Fibroblast of lung (primary cell): ENCODE results near the gene PRR15. TPM values are rescaled to one million over a fixed set of nuclear protein-coding genes. Genes with fewer than 3 reads are reported as not detected.

ENCODE experiments used
- DNase-seq, 2 donors: peaks; one replicate each; pipeline versions ENCODE4 v3.0.0 to v3.0.0-alpha.2; 2010; ENCODE audit warnings: low read depth in 2 of 2
- H2AFZ ChIP-seq: 2 replicates; pipeline ENCODE4 v1.5.1; 2012; ENCODE audit warnings: low read length, control low read depth, inconsistent platforms
- H3K27ac ChIP-seq: 2 replicates; pipeline ENCODE4 v1.5.1; 2011; ENCODE audit warnings: low read length, control low read depth; ENCODE audit not compliant: insufficient read depth
- H3K27me3 ChIP-seq: 2 replicates; pipeline ENCODE4 v1.5.1; 2011; ENCODE audit warnings: mild to moderate bottlenecking, low read length; ENCODE audit not compliant: control insufficient read depth, insufficient read depth
- H3K36me3 ChIP-seq: 2 replicates; pipeline ENCODE4 v1.5.1; 2011; ENCODE audit warnings: low read length; ENCODE audit not compliant: control insufficient read depth, insufficient read depth
- H3K4me1 ChIP-seq: 2 replicates; pipeline ENCODE4 v1.5.1; 2011; ENCODE audit warnings: low read length; ENCODE audit not compliant: control insufficient read depth, insufficient read depth; ENCODE audit errors: extremely low read depth
- H3K4me2 ChIP-seq: 2 replicates; pipeline ENCODE4 v1.5.1; 2011; ENCODE audit warnings: low read length, control low read depth; ENCODE audit not compliant: insufficient read depth; ENCODE audit errors: extremely low read depth
- H3K4me3 ChIP-seq, 4 experiments: fragments of 200-600 bp in 1 of 4; sonication (generic) in 1 of 4; replicated peaks in 1 of 4; 2 replicates each; pipeline ENCODE4 v1.5.1; 2011 to 2016; ENCODE audit warnings: low read length in 4 of 4, low read depth in 3 of 4, mild to moderate bottlenecking in 3 of 4, control low read depth in 2 of 4, inconsistent platforms in 1 of 4, mixed read lengths in 1 of 4; ENCODE audit not compliant: insufficient read depth in 1 of 4; ENCODE audit errors: control extremely low read depth in 1 of 4
- H3K79me2 ChIP-seq: 2 replicates; pipeline ENCODE4 v1.5.1; 2012; ENCODE audit warnings: mild to moderate bottlenecking, low read length, inconsistent platforms; ENCODE audit not compliant: control insufficient read depth, insufficient read depth
- H3K9ac ChIP-seq: 2 replicates; pipeline ENCODE4 v1.5.1; 2011; ENCODE audit warnings: mild to moderate bottlenecking, low read length, control low read depth; ENCODE audit not compliant: insufficient read depth
- H3K9me3 ChIP-seq: 2 replicates; pipeline ENCODE4 v1.5.1; 2012; ENCODE audit warnings: low read depth, low read length; ENCODE audit not compliant: control insufficient read depth, insufficient read depth
- H4K20me1 ChIP-seq: 2 replicates; pipeline ENCODE4 v1.5.1; 2011; ENCODE audit warnings: low read length; ENCODE audit not compliant: control insufficient read depth, insufficient read depth; ENCODE audit errors: extremely low read depth
- CTCF ChIP-seq, 2 donors: IDR thresholded peaks in 1 of 2; conservative IDR thresholded peaks in 1 of 2; 1 replicate in 1 of 2; 2 replicates in 1 of 2; pipeline ENCODE4 v1.5.1; 2011 to 2012; ENCODE audit warnings: low read length in 2 of 2, control low read depth in 1 of 2, inconsistent platforms in 1 of 2, low read depth in 1 of 2, mild to moderate bottlenecking in 1 of 2
- EZH2 ChIP-seq: IDR thresholded peaks from 2 replicates; pipeline ENCODE4 v1.5.1; 2012; ENCODE audit warnings: low read length, control low read depth, mild to moderate bottlenecking; ENCODE audit errors: missing control alignments
- polyA plus RNA-seq, 2 donors: library from polyadenylated mRNA; depleted of rRNA in 1 of 2; stranded (reverse) in 1 of 2; unstranded in 1 of 2; fragments of >200 nt; gene quantifications; 2 replicates each; pipeline ENCODE4 v1.2.1, GENCODE V29; 2011 to 2012; ENCODE audit warnings: missing spikeins in 1 of 2
- total RNA-seq: library from RNA; depleted of rRNA; stranded (reverse); fragments of >200 nt; gene quantifications from 2 replicates; pipeline ENCODE4 v1.2.1, GENCODE V29; 2014

The PRR15 gene
- total and polyA plus RNA-seq, 2 donors (not counting 1 experiment from before 2014, with no cell fraction given), result not detected

DNA sequence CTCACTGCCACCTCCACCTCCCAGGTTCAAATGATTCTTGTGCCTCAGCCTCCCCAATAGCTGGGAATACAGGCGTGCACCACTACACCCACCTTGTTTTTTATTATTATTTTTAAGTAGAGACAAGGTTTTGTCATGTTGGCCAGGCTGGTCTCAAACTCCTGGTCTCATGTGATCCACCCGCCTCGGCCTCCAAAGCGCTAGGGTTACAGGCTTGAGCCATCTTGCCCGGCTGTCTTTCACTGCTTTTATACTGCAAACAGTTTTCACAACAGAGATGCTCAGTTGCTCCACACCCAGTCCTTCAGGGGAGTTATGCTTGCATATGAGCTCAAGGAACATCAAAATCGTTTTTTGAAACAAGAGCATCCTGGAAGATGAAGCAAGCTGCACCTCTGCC lies 1.3 kb upstream of the PRR15 start:
- TF ChIP-seq EZH2, result no peak
- no peak for TF ChIP-seq CTCF (conservative IDR thresholded peaks at IDR 0.05 in 1 of 2, IDR thresholded peaks at IDR 0.05 in 1 of 2; ENCODE audit: low read depth in 1 of 2, low read length in 2 of 2)
- H3K4me2 ChIP-seq, result no peak overlapping the region
- no peak overlapping the region for H3K9ac ChIP-seq
- peaks cover 34% of the 10 kb centered on the region for H3K27me3 ChIP-seq
- no peaks in the 10 kb centered on the region for H3K79me2 ChIP-seq
- no peak for DNase-seq
- no peak overlapping the region for H3K27ac ChIP-seq
- H3K4me1 ChIP-seq, result no peaks in the 10 kb centered on the region
- H4K20me1 ChIP-seq, result no peaks in the 10 kb centered on the region
- H3K9me3 ChIP-seq, result no peaks in the 10 kb centered on the region
- H2AFZ ChIP-seq, result no peak overlapping the region
- H3K36me3 ChIP-seq, result no peaks in the 10 kb centered on the region
- H3K4me3 ChIP-seq, result no peak overlapping the region

DNA sequence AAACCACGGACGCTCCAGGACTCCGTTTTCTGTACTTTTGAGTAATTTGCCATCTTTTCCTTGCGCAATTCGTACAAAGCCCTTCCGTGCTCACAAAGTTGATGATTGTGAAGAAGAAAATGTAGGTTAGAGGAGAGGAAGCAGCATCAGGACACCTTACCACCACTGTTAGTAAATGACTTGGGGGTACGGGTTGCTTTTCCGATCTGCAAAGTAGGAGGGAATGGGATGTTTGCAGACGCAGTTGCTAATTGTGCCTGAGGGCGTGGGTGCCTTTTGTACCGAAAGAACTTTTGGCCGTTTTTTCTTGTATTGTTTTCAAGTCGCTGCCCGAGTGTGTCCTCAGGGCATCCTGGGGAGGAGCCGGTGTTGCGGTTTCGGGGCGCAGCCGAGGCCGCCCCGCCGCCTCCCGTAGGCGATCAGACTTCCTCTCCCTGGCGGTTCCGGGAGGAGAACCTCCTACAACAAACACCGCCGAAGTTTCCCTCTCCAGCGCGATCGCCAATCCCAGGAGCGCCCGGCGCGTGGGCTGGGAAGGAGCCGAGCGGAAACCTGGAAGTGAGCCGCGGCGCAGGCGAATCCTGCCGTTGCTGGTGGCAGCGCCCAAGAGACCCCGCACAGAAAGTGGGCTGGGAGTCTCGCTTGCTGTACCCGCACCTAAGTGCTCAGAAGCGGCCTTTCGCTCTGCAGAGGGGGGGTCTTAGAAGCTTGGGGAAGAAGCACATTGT lies 1.0 kb downstream of the PRR15 start:
- H3K4me1 ChIP-seq, result no peaks in the 10 kb centered on the region
- H4K20me1 ChIP-seq, result no peaks in the 10 kb centered on the region
- H3K79me2 ChIP-seq, result no peaks in the 10 kb centered on the region
- H2AFZ ChIP-seq, result peak overlapping the region; percentile 75
- TF ChIP-seq CTCF (conservative IDR thresholded peaks at IDR 0.05 in 1 of 2, IDR thresholded peaks at IDR 0.05 in 1 of 2; ENCODE audit: low read depth in 1 of 2, low read length in 2 of 2) (no peak), EZH2 (peak; percentile 66)
- DNase-seq, result peak; percentile 36 to 62
- H3K9me3 ChIP-seq, result no peaks in the 10 kb centered on the region
- peak overlapping the region; percentile 35 to 65 (median 44) for H3K4me3 ChIP-seq
- peaks cover 34% of the 10 kb centered on the region for H3K27me3 ChIP-seq
- no peak overlapping the region for H3K9ac ChIP-seq
- peak overlapping the region; percentile 99 for H3K4me2 ChIP-seq
- no peak overlapping the region for H3K27ac ChIP-seq
- H3K36me3 ChIP-seq, result no peaks in the 10 kb centered on the region

GRCh38 chr7:29565224-29565630 lies 1.6 kb downstream of the PRR15 start:
- Histone ChIP-seq H3K27me3 (peaks cover 37% of the 10 kb centered on the region), H3K4me3 (peak overlapping the region; percentile 35 to 65 (median 44)), H2AFZ (peak overlapping the region; percentile 63), H3K9me3 (no peaks in the 10 kb centered on the region), H3K79me2 (no peaks in the 10 kb centered on the region), H4K20me1 (no peaks in the 10 kb centered on the region), H3K9ac (no peak overlapping the region), H3K27ac (no peak overlapping the region), H3K4me2 (peak overlapping the region; percentile 99), H3K4me1 (no peaks in the 10 kb centered on the region), H3K36me3 (no peaks in the 10 kb centered on the region)
- peak in 1 of 2 donors; percentile 27 for DNase-seq
- no peak for TF ChIP-seq CTCF (conservative IDR thresholded peaks at IDR 0.05 in 1 of 2, IDR thresholded peaks at IDR 0.05 in 1 of 2; ENCODE audit: low read depth in 1 of 2, low read length in 2 of 2)
- no peak for TF ChIP-seq EZH2
